HepG2 (cell line): ENCODE results near the gene MRNIP. TPM values are rescaled to one million over a fixed set of nuclear protein-coding genes. Genes with fewer than 3 reads are reported as not detected.

Source experiments
- ADNP ChIP-seq: sonication (generic); formaldehyde crosslinking; IDR thresholded peaks from 2 replicates; pipeline ENCODE4 v1.4.0; 2020; ENCODE audit warnings: missing genetic modification reagents
- CCDC6 ChIP-seq: sonication (generic); formaldehyde crosslinking; IDR thresholded peaks from 2 replicates; pipeline ENCODE4 v1.8.1; 2022; ENCODE audit warnings: mild to moderate bottlenecking, missing genetic modification reagents, moderate library complexity
- GATA4 ChIP-seq: sonication (generic); IDR thresholded peaks from 2 replicates; pipeline ENCODE4 v1.6.1; 2016; ENCODE audit warnings: antibody characterized with exemption, low read depth, borderline replicate concordance
- HDAC1 ChIP-seq: sonication (generic); formaldehyde crosslinking; IDR thresholded peaks from 2 replicates; pipeline ENCODE4 v1.5.1; 2020; ENCODE audit warnings: mild to moderate bottlenecking, missing genetic modification reagents
- HOXD1 ChIP-seq: sonication (generic); formaldehyde crosslinking; IDR thresholded peaks from 2 replicates; pipeline ENCODE4 v1.5.0; 2020; ENCODE audit warnings: missing genetic modification reagents
- JUN ChIP-seq: sonication (generic); formaldehyde crosslinking; IDR thresholded peaks from 2 replicates; pipeline ENCODE4 v1.4.0; 2020; ENCODE audit warnings: mild to moderate bottlenecking, missing genetic modification reagents
- MAZ ChIP-seq, 2 experiments: sonication (generic) in 1 of 2; formaldehyde crosslinking in 1 of 2; IDR thresholded peaks; 2 replicates each; pipeline versions ENCODE4 v1.5.0 to v1.6.1; 2012 to 2020; ENCODE audit warnings: low read depth in 2 of 2, mild to moderate bottlenecking in 2 of 2, borderline replicate concordance in 1 of 2, improper control_type of control experiment in 1 of 2, low read length in 1 of 2, missing genetic modification reagents in 1 of 2, moderate library complexity in 1 of 2
- NR2F1 ChIP-seq, 2 experiments: fragments of 450-650 bp in 1 of 2; formaldehyde crosslinking in 1 of 2; IDR thresholded peaks; 2 replicates each; pipeline versions ENCODE4 v1.5.0 to v1.6.1; 2016 to 2020; ENCODE audit warnings: mild to moderate bottlenecking in 1 of 2, missing compliant biosample characterization in 1 of 2, missing genetic modification reagents in 1 of 2, moderate library complexity in 1 of 2
- SKIL ChIP-seq: sonication (generic); formaldehyde crosslinking; IDR thresholded peaks from 2 replicates; pipeline ENCODE4 v1.8.0; 2022; ENCODE audit warnings: missing genetic modification reagents, mild to moderate bottlenecking, moderate library complexity, borderline replicate concordance
- SP1 ChIP-seq, 2 experiments: fragments of 450-650 bp in 1 of 2; sonication (generic) in 1 of 2; formaldehyde crosslinking in 1 of 2; IDR thresholded peaks; 2 replicates each; pipeline versions ENCODE4 v1.4.0 to v1.6.1; 2016 to 2020; ENCODE audit warnings: missing genetic modification reagents in 1 of 2
- ZNF256 ChIP-seq: sonication (generic); formaldehyde crosslinking; conservative IDR thresholded peaks from 2 replicates; pipeline ENCODE4 v1.4.0; 2020; ENCODE audit warnings: missing genetic modification reagents
- ZNF296 ChIP-seq: sonication (generic); formaldehyde crosslinking; conservative IDR thresholded peaks from 2 replicates; pipeline ENCODE4 v1.5.0; 2020; ENCODE audit warnings: mild to moderate bottlenecking, missing genetic modification reagents
- ZNF318 ChIP-seq: sonication (generic); formaldehyde crosslinking; IDR thresholded peaks from 2 replicates; pipeline ENCODE4 v1.4.0; 2020; ENCODE audit warnings: mild to moderate bottlenecking, missing genetic modification reagents
- ZNF329 ChIP-seq: sonication (generic); formaldehyde crosslinking; IDR thresholded peaks from 2 replicates; pipeline ENCODE4 v1.9.0; 2021; ENCODE audit warnings: low read depth, mild to moderate bottlenecking, missing genetic modification reagents
- polyA plus RNA-seq, 8 experiments: library from polyadenylated mRNA; depleted of rRNA in 3 of 8; stranded (reverse) in 7 of 8; unstranded in 1 of 8; fragments of >200 nt; fragmentation: Illumina TruSeq in 4 of 8; extraction: Trizol in 4 of 8; gene quantifications; 2 replicates each; pipeline versions ENCODE4 v1.2.1 to v1.2.3, GENCODE V29; 2011 to 2016; ENCODE audit warnings: low read depth in 4 of 8, missing spikeins in 1 of 8, mixed read lengths in 1 of 8; ENCODE audit not compliant: insufficient read depth in 1 of 8
- total RNA-seq, 5 experiments: library from RNA; depleted of rRNA; stranded (reverse); fragments of >200 nt; fragmentation: Illumina TruSeq; extraction: Trizol; gene quantifications; 2 replicates each; pipeline ENCODE4 v1.2.3, GENCODE V29; 2016; ENCODE audit warnings: low read depth in 1 of 5
- TF ChIP-seq, protein P1 (sequence below): sonication (generic); formaldehyde crosslinking; IDR thresholded peaks from 2 replicates; pipeline ENCODE4 v1.5.0; 2020; ENCODE audit warnings: missing genetic modification reagents, mild to moderate bottlenecking, borderline replicate concordance
- TF ChIP-seq, protein P2 (sequence below): sonication (generic); formaldehyde crosslinking; IDR thresholded peaks from 2 replicates; pipeline ENCODE4 v1.5.0; 2020; ENCODE audit warnings: missing genetic modification reagents

The MRNIP gene
- total and polyA plus RNA-seq, 2 of the 13 experiments (the other 11 are each of a cell fraction or from before 2014, with no cell fraction given): 15.5 to 34.1 TPM

GRCh38 chr5:179818746-179819295, 39.8 kb downstream of the MRNIP start (continued):
- TF ChIP-seq NR2F1 (CRISPR knock-in tag; IDR thresholded peaks at IDR 0.05) (peak; percentile 78 to 87), HDAC1 (peak; percentile 96), GATA4 (peak; percentile 34; the same call in 1 of the 2 replicates), ZNF329 (peak; percentile 81), ZNF318 (CRISPR knock-in tag) (no peak), SKIL (peak; percentile 96), JUN (peak; percentile 82; the same call in 1 of the 2 replicates), MAZ (IDR thresholded peaks at IDR 0.05; ENCODE audit: borderline replicate concordance, low read depth, low read length) (peak; percentile 82), MAZ (CRISPR knock-in tag; IDR thresholded peaks at IDR 0.05; ENCODE audit: low read depth) (peak; percentile 75), SP1 (IDR thresholded peaks at IDR 0.05) (no peak), SP1 (CRISPR knock-in tag; IDR thresholded peaks at IDR 0.05) (peak; percentile 77), ZNF256 (no peak), HOXD1 (CRISPR knock-in tag) (peak; percentile 70; the same call in 1 of the 2 replicates), ADNP (CRISPR knock-in tag) (no peak), CCDC6 (peak; percentile 80; the same call in 1 of the 2 replicates), ZNF296 (0 out of 2 replicates have a peak, but pooled peaks have one; percentile 51)
- TF ChIP-seq, protein P1, sequence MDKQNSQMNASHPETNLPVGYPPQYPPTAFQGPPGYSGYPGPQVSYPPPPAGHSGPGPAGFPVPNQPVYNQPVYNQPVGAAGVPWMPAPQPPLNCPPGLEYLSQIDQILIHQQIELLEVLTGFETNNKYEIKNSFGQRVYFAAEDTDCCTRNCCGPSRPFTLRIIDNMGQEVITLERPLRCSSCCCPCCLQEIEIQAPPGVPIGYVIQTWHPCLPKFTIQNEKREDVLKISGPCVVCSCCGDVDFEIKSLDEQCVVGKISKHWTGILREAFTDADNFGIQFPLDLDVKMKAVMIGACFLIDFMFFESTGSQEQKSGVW: no peak; the same call in 1 of the 2 replicates
- TF ChIP-seq, protein P2, sequence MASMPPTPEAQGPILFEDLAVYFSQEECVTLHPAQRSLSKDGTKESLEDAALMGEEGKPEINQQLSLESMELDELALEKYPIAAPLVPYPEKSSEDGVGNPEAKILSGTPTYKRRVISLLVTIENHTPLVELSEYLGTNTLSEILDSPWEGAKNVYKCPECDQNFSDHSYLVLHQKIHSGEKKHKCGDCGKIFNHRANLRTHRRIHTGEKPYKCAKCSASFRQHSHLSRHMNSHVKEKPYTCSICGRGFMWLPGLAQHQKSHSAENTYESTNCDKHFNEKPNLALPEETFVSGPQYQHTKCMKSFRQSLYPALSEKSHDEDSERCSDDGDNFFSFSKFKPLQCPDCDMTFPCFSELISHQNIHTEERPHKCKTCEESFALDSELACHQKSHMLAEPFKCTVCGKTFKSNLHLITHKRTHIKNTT (CRISPR knock-in tag): no peak
